Lung (tissue), 12 donors: Measurements from ENCODE around the gene GAK. TPM values are rescaled to one million over a fixed set of nuclear protein-coding genes. Genes with fewer than 3 reads are reported as not detected.

Source experiments
- ATAC-seq: fragments of 200-7000 bp; cut with Tn5 transposase; one replicate; pipeline ENCODE4 v1.9.1; 2020; ENCODE audit warnings: moderate number of reproducible peaks; ENCODE audit not compliant: insufficient read depth, low FRiP score
- DNase-seq, 3 donors: peaks; one replicate each; pipeline ENCODE4 v3.0.0-alpha.2; 2013 to 2017
- H3K27ac ChIP-seq, 2 donors: one replicate each; pipeline ENCODE4 v1.5.1; 2013; ENCODE audit warnings: mild to moderate bottlenecking in 2 of 2, moderate library complexity in 2 of 2, control low read depth in 1 of 2, inconsistent platforms in 1 of 2, low read depth in 1 of 2, low read length in 1 of 2
- H3K27me3 ChIP-seq, 3 donors: one replicate each; pipeline ENCODE4 v1.5.1; 2013; ENCODE audit warnings: low read length in 2 of 3; ENCODE audit not compliant: control insufficient read depth in 3 of 3, insufficient read depth in 3 of 3
- H3K36me3 ChIP-seq, 4 donors: one replicate each; pipeline ENCODE4 v1.5.1; 2013; ENCODE audit warnings: low read length in 4 of 4, mild to moderate bottlenecking in 1 of 4, moderate library complexity in 1 of 4; ENCODE audit not compliant: control insufficient read depth in 4 of 4, insufficient read depth in 4 of 4
- H3K4me1 ChIP-seq, 5 donors: one replicate each; pipeline ENCODE4 v1.5.1; 2013; ENCODE audit warnings: low read length in 5 of 5, mild to moderate bottlenecking in 2 of 5, moderate library complexity in 1 of 5; ENCODE audit not compliant: control insufficient read depth in 5 of 5, insufficient read depth in 5 of 5
- H3K4me3 ChIP-seq: one replicate; pipeline ENCODE4 v1.5.1; 2013; ENCODE audit warnings: mild to moderate bottlenecking, control low read depth, moderate library complexity
- H3K9ac ChIP-seq, 2 donors: one replicate each; pipeline ENCODE4 v1.5.1; 2013; ENCODE audit warnings: low read length in 2 of 2, control low read depth in 1 of 2; ENCODE audit not compliant: insufficient read depth in 1 of 2
- H3K9me3 ChIP-seq, 4 donors: one replicate each; pipeline ENCODE4 v1.5.1; 2013; ENCODE audit warnings: low read length in 3 of 4, mild to moderate bottlenecking in 1 of 4, moderate library complexity in 1 of 4; ENCODE audit not compliant: control insufficient read depth in 4 of 4, insufficient read depth in 3 of 4
- CTCF ChIP-seq: IDR thresholded peaks from 2 replicates; pipeline ENCODE4 v1.5.1; 2012; ENCODE audit warnings: mild to moderate bottlenecking; ENCODE audit errors: control extremely low read depth, extremely low read depth
- WGBS, 2 donors: extraction: QIAGEN DNeasy Blood & Tissue Kit; methylation state at CpG; one replicate each; pipeline ENCODE4 v1.1.7; 2013; 5-methylcytosine and 5-hydroxymethylcytosine counted together
- polyA plus RNA-seq, 2 donors: library from polyadenylated mRNA; stranded (reverse); fragments of 200-250 nt; gene quantifications; one replicate each; pipeline ENCODE4 v1.2.1, GENCODE V29; 2013
- total RNA-seq, 2 donors: library from RNA; depleted of rRNA in 1 of 2; stranded (reverse); fragments of >200 nt in 1 of 2; gene quantifications; one replicate each; pipeline ENCODE4 v1.2.1, GENCODE V29; 2014 to 2021
- donor health status: control.
- donor health status: control.
- donor health status: Bipolar disorder and iron deficiency.
- donor health status: healthy.
- donor health status: DM: yes; HTN: yes; CAD: no.

The GAK gene
- total and polyA plus RNA-seq, 4 donors: 101 to 178 (median 137) TPM

DNA sequence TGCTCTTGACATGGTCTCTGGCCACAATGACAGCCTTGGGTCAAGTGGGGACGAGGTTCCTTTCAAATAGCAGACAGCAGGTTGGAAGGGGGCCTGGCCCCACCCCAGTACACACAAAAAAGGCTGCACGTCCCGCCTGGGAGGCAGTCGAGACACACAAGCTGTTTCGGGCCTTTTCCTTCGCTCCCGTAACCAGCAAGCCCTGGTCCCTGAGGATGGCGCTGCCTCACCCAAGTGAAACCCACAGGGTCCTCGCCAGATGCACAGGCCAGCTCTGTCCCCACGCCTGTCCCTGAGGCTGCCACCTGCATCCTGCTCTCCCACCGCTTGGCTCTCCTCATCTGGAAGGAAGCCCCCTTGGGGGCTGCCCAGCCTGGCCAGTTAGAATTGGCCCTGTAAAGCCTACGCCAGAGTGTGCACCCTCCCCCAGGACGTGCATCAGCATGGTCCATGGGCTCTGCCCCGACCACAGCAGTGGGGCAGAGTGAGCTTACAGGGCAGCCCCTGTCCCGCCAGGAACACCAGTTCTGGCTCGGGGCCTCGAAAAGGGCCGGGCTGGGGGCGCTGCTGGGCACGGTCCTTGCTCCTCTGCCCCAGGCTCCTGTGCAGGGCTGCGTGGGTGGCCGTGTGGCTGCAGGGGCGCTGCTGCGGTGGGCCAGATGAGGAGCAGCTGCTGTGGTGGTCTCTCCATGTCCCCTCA lies 108.2 kb downstream of the GAK start:
- WGBS, 2 donors: 41 to 47% methylated on average over 24 of the region's 24 CpGs
- Histone ChIP-seq H3K36me3 (no peaks in the 10 kb centered on the region), H3K4me3 (no peak overlapping the region), H3K9me3 (peaks cover 0 to 11% (median 0%) of the 10 kb centered on the region in 4 donors), H3K27me3 (peaks cover 0 to 55% (median 23%) of the 10 kb centered on the region in 3 donors), H3K27ac (no peak overlapping the region), H3K9ac (no peak overlapping the region), H3K4me1 (peaks cover 0 to 8% (median 0%) of the 10 kb centered on the region in 5 donors)
- DNase-seq: no peak
- no peak for ATAC-seq
- TF ChIP-seq CTCF: no peak

DNA sequence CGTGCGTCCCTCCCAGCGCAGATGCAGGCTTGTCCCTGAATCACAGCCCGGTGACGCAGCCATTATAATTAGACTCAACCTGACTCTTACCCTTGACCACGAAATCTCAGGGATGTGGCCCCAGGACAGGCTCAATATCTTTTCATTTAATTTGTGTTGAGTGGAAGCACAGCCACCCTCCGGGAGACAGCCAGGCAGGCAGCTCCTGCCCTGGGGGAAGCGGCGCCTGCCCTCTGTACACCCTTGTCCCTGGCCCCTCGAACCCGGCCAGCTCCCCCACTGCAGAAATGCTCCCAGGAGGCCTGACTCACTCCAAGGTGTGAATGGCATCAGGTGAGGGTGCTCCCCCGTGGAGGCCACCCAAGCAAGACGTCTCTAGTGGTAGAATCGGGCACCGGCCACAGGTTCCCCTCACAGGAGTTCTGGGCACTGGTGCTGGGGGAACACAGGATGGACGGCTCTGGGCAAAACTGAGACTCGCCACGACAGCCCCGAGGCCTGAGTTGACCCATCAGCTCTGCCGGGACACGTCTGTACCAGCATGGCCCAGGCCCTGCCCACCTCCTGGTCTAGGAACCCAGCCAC lies 108.8 kb downstream of the GAK start:
- Histone ChIP-seq H3K27me3 (peaks cover 0 to 53% (median 23%) of the 10 kb centered on the region in 3 donors), H3K9me3 (peaks cover 0 to 11% (median 0%) of the 10 kb centered on the region in 4 donors), H3K4me3 (no peak overlapping the region), H3K9ac (no peak overlapping the region), H3K27ac (no peak overlapping the region), H3K4me1 (peaks cover 0 to 8% (median 0%) of the 10 kb centered on the region in 5 donors), H3K36me3 (no peaks in the 10 kb centered on the region)
- no peak for TF ChIP-seq CTCF
- ATAC-seq: no peak
- no peak for DNase-seq
- WGBS, 2 donors: 77 to 79% methylated on average over 21 of the region's 21 CpGs

- H3K27me3 ChIP-seq: peaks cover 0 to 46% (median 17%) of the 10 kb centered on the region in 3 donors
- no peak overlapping the region for H3K27ac ChIP-seq
- H3K36me3 ChIP-seq: no peaks in the 10 kb centered on the region
- H3K4me3 ChIP-seq: no peak overlapping the region
- no peak for DNase-seq
- peaks cover 0 to 8% (median 0%) of the 10 kb centered on the region in 5 donors for H3K4me1 ChIP-seq
- no peak for TF ChIP-seq CTCF
- H3K9me3 ChIP-seq: peaks cover 0 to 11% (median 0%) of the 10 kb centered on the region in 4 donors
- 51 to 53% methylated on average over 24 of the region's 24 CpGs for WGBS, 2 donors
- no peak for ATAC-seq
- no peak overlapping the region for H3K9ac ChIP-seq
Measured at GRCh38 chr4:822361-823175, 109.5 kb downstream of the GAK start.
